Panc1 (cell line): ENCODE measurements around the gene HELZ2. TPM values are rescaled to one million over a fixed set of nuclear protein-coding genes. Genes with fewer than 3 reads are reported as not detected.

ENCODE experiments used
- ATAC-seq: fragments of 200-7000 bp; cut with Tn5 transposase; 2 replicates; pipeline ENCODE4 v1.9.1; 2020; ENCODE audit warnings: mild to moderate bottlenecking, moderate library complexity
- BruUV-seq: library from RNA; stranded (reverse); fragments of 400-500 nt; replicated peaks from 2 replicates; lab custom pipeline; 2021; lab: Mats Ljungman, UMichigan
- CTCF ChIA-PET: fragments of 300-600 bp; sonication (Branson Sonifier 250); formaldehyde crosslinking; loops from one replicate; lab custom pipeline; 2022; ENCODE audit warnings: antibody characterized with exemption; lab: Charles Lee
- POLR2A ChIA-PET: fragments of 300-600 bp; sonication (Branson Sonifier 250); formaldehyde crosslinking; loops from one replicate; lab custom pipeline; 2022; ENCODE audit warnings: antibody characterized with exemption; lab: Charles Lee
- DNase-seq: peaks from one replicate; pipeline ENCODE4 v3.0.0-alpha.2; 2010; ENCODE audit warnings: low read depth, low spot score
- H3K27ac ChIP-seq: 2 replicates; pipeline ENCODE4 v1.5.1; 2011; ENCODE audit warnings: mild to moderate bottlenecking, low read length, inconsistent platforms
- H3K27me3 ChIP-seq: fragments of 200-500 bp; sonication (Bioruptor generic); 2 replicates; pipeline ENCODE4 v1.6.0; 2014; ENCODE audit warnings: low read length, inconsistent platforms; ENCODE audit not compliant: control insufficient read depth, insufficient read depth
- H3K36me3 ChIP-seq: fragments of 200-500 bp; sonication (Bioruptor generic); 2 replicates; pipeline ENCODE4 v1.5.1; 2014; ENCODE audit warnings: inconsistent platforms, mild to moderate bottlenecking, low read length, moderate library complexity; ENCODE audit not compliant: control insufficient read depth, insufficient read depth
- H3K4me1 ChIP-seq: 2 replicates; pipeline ENCODE4 v1.5.1; 2011; ENCODE audit warnings: inconsistent platforms, mild to moderate bottlenecking, low read length, moderate library complexity; ENCODE audit not compliant: control insufficient read depth, insufficient read depth
- H3K4me3 ChIP-seq, 2 experiments: 2 replicates each; pipeline ENCODE4 v1.5.1; 2011 to 2012; ENCODE audit warnings: low read depth in 2 of 2, low read length in 2 of 2, mild to moderate bottlenecking in 2 of 2, inconsistent platforms in 1 of 2, moderate library complexity in 1 of 2
- H3K9me3 ChIP-seq: fragments of 200-500 bp; sonication (Bioruptor generic); 2 replicates; pipeline ENCODE4 v1.5.1; 2014; ENCODE audit warnings: low read depth, mild to moderate bottlenecking, inconsistent platforms, low read length, moderate library complexity; ENCODE audit not compliant: control insufficient read depth, insufficient read depth
- POLR2AphosphoS5 ChIP-seq: IDR thresholded peaks from 2 replicates; pipeline ENCODE4 v1.6.1; 2012; ENCODE audit warnings: mild to moderate bottlenecking, low read depth, low read length, moderate library complexity
- REST ChIP-seq, 2 experiments: IDR thresholded peaks; 2 replicates each; pipeline ENCODE4 v1.6.1; 2011 to 2012; ENCODE audit warnings: low read depth in 2 of 2, control low read depth in 1 of 2, low read length in 1 of 2, mild to moderate bottlenecking in 1 of 2, moderate library complexity in 1 of 2; ENCODE audit not compliant: insufficient read depth in 1 of 2
- SIN3A ChIP-seq: IDR thresholded peaks from 2 replicates; pipeline ENCODE4 v1.6.1; 2012; ENCODE audit warnings: low read depth, mild to moderate bottlenecking, low read length, moderate library complexity, borderline replicate concordance; ENCODE audit not compliant: insufficient read depth
- TCF7L2 ChIP-seq: IDR thresholded peaks from 2 replicates; pipeline ENCODE4 v1.6.1; 2011; ENCODE audit warnings: mild to moderate bottlenecking, low read depth, low read length, inconsistent platforms
- in situ Hi-C: cut with HindIII; loops from 2 replicates; pipeline ENCODE4 v1.10.0; 2016; ENCODE audit warnings: low sequenced_read_pairs, low pct_unique_long_range_greater_than_20kb
- intact Hi-C: fragments of 100-400 bp; cut with micrococcal nuclease; formaldehyde crosslinking; loops from one replicate; pipeline ENCODE4 v1.10.0; 2022; ENCODE audit not compliant: unreplicated experiment
- total RNA-seq: library from RNA; stranded (reverse); gene quantifications from one replicate; pipeline ENCODE4 v1.2.1, GENCODE V29; 2021; ENCODE audit not compliant: unreplicated experiment
- TF ChIP-seq, protein P1 (sequence below): fragments of 450-650 bp; IDR thresholded peaks from 2 replicates; pipeline ENCODE4 v1.5.1; 2017; ENCODE audit warnings: mild to moderate bottlenecking

Gene HELZ2
- total RNA-seq, 1 experiment from 2014 or later: 41.5 TPM

DNA sequence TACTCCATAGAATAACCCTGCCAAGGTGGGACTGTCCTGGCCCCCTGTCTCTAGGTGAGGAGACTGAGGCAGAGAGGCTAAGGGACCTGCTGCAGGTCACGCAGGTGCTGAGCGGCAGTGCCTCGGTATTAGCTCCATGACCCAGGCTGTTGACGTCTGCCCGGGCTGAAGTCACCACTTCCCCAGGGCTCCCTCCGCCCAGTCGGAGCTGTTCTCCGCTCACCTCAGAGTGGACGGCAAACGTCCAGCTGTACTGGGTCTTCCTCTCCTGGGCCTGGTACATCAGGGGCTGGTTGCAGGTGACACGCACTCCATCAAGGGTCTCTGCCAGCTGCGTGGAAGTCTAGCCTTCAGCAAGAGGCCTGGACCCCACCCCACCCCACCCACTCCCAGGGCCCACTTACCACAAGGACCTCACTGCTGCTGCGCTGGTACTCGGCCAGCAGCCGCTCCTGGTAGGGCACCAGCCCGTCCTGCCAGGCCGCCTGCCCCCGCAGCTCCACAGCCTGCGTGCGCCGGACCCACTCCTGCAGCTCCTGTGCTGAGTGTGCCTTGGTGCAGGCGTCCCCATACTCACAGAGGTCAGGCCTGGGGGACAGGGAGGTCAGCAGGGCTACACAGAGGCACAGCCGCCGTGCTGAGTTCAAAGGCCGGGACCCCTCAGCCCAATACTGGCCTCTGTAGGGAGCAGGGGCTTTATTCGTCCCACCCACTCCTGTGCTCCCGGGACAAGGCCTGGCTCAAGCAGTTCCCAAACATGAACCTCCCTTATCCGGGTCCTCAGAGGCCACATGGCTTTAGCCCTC is 3.6 kb downstream of the HELZ2 start:
- Histone ChIP-seq H3K4me3 (no peak overlapping the region), H3K27me3 (no peaks in the 10 kb centered on the region), H3K9me3 (no peaks in the 10 kb centered on the region), H3K27ac (no peak overlapping the region), H3K36me3 (peaks cover 3% of the 10 kb centered on the region; the same call in 1 of the 2 replicates), H3K4me1 (peaks cover 14% of the 10 kb centered on the region)
- intact Hi-C loops (no loop called here), in situ Hi-C loops (no loop called here)
- BruUV-seq: no TSS peak
- DNase-seq (no peak), ATAC-seq (no peak)
- TF ChIP-seq, protein P1, sequence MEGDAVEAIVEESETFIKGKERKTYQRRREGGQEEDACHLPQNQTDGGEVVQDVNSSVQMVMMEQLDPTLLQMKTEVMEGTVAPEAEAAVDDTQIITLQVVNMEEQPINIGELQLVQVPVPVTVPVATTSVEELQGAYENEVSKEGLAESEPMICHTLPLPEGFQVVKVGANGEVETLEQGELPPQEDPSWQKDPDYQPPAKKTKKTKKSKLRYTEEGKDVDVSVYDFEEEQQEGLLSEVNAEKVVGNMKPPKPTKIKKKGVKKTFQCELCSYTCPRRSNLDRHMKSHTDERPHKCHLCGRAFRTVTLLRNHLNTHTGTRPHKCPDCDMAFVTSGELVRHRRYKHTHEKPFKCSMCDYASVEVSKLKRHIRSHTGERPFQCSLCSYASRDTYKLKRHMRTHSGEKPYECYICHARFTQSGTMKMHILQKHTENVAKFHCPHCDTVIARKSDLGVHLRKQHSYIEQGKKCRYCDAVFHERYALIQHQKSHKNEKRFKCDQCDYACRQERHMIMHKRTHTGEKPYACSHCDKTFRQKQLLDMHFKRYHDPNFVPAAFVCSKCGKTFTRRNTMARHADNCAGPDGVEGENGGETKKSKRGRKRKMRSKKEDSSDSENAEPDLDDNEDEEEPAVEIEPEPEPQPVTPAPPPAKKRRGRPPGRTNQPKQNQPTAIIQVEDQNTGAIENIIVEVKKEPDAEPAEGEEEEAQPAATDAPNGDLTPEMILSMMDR: no peak
- TF ChIP-seq POLR2AphosphoS5 (no peak), TCF7L2 (no peak), SIN3A (no peak), REST (IDR thresholded peaks at IDR 0.05; ENCODE audit: insufficient read depth in 1 of 2, low read depth in 2 of 2, low read length in 1 of 2) (no peak)
- CTCF ChIA-PET: no interaction called here
- POLR2A ChIA-PET: interaction anchor here (0.8 kb wide), 1 partner anchor 10 kb away, joined by 9 read pairs; no protein-coding TSS in a partner anchor

DNA sequence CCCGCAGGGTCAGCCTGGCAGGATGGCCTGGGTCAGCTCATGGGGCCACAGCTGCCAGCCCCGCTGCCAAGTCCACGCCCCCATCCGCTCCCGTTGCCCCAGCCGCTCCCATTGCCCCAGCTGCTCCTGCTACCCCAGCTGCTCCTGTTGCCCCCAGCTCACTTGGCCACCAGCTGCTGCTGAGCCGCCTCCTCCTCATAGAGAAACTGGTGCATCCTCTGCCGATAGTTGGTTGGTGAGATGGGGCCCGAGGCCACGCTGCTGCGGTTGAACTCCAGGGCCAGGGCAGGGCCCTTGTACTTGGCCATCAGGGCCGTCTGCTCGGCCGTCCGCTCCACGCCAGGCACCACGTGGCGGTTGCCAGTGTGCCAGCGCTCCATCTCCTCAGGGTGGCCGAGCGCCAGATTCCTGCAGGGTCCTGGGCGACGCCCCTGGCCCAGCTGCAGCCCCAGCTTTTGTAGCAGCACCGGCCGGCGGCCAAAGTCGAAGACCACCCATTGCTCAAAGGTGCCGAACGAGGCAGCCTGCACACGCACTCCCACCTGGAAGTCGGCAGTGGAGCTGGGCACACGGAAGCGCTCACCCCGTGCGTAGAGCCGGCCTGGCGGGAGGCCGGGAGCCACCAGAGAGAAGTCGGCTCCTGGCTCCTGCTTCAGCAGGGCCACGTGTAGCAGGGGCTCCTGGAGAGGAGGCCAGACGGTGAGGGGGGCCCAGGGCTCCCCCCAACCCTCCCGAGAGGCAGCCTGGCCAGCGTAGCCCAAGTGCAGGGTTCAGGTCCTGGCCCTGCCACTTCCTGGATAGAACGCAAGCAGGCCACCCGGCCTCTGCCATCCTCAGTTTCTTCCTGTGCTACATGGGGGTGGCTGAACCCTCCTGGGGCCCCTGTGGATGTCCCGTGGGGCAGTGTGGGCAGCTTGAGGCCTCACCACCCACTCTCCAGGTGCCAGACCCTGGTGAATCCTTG is 4.8 kb downstream of the HELZ2 start:
- POLR2A ChIA-PET: interaction anchor here (0.6 kb wide), 1 partner anchor 194 kb away, joined by 3 read pairs; no protein-coding TSS in a partner anchor
- TF ChIP-seq SIN3A: no peak
- TF ChIP-seq TCF7L2: no peak
- TF ChIP-seq, protein P1: no peak
- TF ChIP-seq REST (IDR thresholded peaks at IDR 0.05; ENCODE audit: insufficient read depth in 1 of 2, low read depth in 2 of 2, low read length in 1 of 2): no peak
- no peak for TF ChIP-seq POLR2AphosphoS5
- in situ Hi-C loops: no loop called here
- DNase-seq (no peak), ATAC-seq (no peak)
- Histone ChIP-seq H3K36me3 (peaks cover 3% of the 10 kb centered on the region; the same call in 1 of the 2 replicates), H3K4me3 (no peak overlapping the region), H3K9me3 (no peaks in the 10 kb centered on the region), H3K4me1 (peaks cover 5% of the 10 kb centered on the region), H3K27me3 (no peaks in the 10 kb centered on the region), H3K27ac (no peak overlapping the region)
- intact Hi-C loops: no loop called here
- CTCF ChIA-PET: interaction anchor here (0.6 kb wide), 1 partner anchor 298 kb away, joined by 12 read pairs; no protein-coding TSS in a partner anchor
- no TSS peak for BruUV-seq
